ENCODE data around the gene TERF2IP.

GRCh38 chr16:75616521-75617010, 31.0 kb upstream of the TERF2IP start:
- TF ChIP-seq CTCF (optimal IDR thresholded peaks at IDR 0.05 in 1 of 3, IDR thresholded peaks at IDR 0.05 in 1 of 3, conservative IDR thresholded peaks at IDR 0.05 in 1 of 3; ENCODE audit: extremely low read depth in 1 of 3, insufficient read depth in 2 of 3, low read length in 3 of 3), result no peak
- TF ChIP-seq EZH2 (IDR thresholded peaks at IDR 0.05; ENCODE audit: low read length), result no peak
